EH (cell line): ENCODE measurements around the gene LRFN2.
A peak's percentile ranks its signal among the peaks of the same experiment; 100 is the strongest.

Source experiments
- DNase-seq: peaks from one replicate; pipeline ENCODE4 v3.0.0-alpha.2; 2015; ENCODE audit warnings: low read depth

LRFN2 gene

DNA sequence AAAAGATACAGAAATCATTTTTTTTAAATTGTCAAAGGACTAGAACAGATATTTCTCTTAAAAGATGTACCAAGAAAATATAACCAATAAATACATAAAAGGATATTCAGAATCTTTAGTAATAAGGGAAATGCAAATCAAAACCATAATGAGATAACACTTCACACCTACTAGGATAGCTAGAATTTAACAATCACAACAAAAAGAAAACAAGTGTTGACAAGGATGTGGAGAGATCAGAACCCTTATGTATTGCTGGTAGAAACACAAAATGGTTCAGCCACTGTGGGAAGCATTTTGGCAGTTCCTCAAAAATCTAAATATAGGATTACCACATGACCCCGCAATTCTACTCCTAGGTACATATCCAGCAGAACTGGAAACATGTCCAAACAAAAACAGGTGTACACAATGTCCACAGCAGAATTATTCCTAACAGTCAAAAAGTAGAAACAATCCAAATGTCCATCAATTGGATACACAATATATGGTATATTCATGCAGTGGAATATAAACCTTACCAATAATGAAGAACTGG is 211.0 kb downstream of the LRFN2 start:
- no peak for DNase-seq

DNA sequence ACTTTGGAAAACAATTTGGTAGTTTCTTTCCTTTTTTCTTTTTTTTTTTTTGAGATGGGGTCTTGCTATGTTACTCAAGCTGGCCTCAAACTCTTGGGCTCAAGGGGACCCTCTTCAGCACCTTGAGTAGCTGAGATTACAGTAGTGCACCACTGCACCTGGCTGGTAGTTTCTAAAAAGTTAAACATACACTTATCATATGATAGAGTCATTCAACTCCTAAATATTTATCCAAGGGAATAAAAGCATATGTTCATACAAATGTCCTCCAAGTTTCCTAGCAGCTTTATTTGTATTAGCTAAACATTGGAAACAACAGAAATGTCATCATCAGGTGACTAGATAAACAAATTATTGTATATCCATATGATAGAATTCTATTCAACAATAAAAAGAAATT is 213.9 kb downstream of the LRFN2 start:
- DNase-seq: no peak

DNA sequence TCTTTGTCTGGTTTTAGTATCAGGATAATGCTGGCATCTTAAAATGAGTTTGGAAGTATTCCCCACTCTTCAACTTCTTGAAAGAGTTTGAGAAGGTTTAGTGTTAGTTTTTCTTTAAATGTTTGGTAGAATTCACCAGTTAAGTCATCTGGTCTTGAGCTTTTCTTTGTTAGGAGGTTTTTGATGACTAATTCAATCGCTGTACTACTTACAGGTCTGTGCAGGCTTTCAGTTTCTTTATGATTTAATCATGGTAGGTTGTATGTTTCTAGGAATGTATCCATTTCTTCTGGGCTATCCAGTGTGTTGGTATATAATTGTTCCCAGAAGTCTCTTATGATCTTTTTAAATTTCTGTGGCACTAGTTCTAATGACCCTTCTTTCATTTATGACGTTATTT is 215.5 kb downstream of the LRFN2 start:
- no peak for DNase-seq

DNA sequence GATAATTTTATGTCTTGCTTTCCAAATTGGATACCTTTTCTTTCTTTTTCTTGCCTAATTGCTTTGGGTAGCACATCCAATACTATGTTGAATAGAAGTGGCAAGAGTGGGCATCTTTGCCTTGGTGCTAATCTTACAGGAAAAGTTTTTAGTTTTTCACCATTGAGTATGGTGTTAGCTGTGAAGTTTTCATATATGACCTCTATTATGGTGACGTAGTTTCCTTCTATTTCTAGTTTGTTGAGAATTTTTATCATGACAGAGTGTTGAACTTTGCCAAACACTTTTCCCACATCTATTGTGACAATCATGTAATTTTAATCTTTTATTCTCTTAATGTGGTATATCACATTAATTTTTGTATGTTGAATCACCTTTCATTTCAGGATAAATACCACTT is 216.1 kb downstream of the LRFN2 start:
- DNase-seq: no peak

DNA sequence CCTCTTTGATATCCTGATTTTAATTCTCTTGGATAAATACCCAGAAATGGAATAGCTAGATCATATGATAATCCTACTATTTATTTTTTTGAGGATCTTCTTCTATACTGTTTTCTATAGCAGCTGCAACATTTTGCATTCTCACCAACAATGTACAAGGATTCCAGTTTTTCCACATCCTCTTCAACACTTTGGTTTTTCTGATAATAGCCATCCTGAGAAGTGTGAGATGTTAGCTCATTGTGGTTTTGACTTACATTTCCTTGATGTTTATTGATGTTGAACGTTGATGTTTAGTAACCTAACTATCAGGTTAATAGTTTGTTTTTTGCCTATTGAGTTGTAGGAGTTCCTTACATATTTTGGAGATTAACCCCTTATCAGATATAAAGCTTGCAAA is 217.3 kb downstream of the LRFN2 start:
- DNase-seq: no peak

DNA sequence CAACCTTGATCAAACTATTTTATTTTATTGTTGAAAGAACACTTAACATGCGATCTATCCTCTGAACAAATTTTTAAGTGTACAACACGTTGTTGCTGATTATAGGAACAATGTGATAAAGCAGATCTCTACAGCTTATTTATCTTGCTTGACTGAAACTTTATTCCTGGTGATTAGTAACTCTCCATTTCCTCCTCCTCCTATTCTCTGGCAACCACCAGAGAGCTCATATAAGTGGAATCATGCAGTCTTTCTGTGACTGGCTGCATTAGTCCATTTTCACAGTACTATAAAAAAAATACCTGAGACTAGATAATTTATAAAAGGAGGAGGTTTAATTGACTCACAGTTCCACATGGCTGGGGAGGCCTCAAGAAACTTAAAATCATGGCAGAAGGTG is 218.1 kb downstream of the LRFN2 start:
- DNase-seq: no peak

DNA sequence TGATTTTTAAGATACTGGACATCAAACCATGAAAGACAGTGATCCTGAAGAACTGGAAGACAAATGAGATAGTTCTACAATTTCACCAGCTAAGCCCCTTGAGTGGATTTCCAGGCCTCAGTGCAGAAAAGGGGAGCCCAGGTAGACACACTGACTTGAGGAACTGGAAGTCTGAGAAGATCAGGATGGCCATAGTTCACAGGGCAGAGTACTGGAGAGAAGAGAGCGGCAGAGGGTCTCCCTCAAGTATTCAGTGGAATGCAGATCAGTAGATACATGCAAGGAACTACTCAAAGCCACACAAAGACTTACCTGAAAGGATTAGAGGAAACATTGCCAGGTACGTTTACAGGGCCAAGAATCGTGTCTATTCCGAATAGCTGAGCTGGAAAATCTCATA is 224.3 kb downstream of the LRFN2 start:
- DNase-seq: no peak

DNA sequence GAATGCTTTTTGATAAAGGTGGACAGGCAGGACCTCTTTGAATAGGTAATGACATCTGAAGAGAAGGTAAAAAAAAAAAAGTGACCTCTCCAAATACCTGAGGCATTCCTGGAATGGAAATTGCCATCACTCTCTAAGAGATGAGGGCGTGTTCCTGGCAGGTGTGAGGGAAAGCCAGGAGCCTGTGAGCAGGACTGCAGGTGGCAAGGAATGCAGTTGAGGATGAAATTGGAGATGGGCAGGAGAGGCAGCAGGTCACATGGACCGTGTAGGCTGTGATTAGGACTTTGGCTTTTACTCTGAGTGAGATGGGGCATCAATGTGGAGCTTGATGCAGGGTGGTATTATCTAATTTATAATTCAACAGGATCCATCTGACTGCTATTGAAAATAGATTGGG is 227.4 kb downstream of the LRFN2 start:
- DNase-seq: no peak

- DNase-seq: no peak
Observed at GRCh38 chr6:40358473-40359460, 228.4 kb downstream of the LRFN2 start.

DNA sequence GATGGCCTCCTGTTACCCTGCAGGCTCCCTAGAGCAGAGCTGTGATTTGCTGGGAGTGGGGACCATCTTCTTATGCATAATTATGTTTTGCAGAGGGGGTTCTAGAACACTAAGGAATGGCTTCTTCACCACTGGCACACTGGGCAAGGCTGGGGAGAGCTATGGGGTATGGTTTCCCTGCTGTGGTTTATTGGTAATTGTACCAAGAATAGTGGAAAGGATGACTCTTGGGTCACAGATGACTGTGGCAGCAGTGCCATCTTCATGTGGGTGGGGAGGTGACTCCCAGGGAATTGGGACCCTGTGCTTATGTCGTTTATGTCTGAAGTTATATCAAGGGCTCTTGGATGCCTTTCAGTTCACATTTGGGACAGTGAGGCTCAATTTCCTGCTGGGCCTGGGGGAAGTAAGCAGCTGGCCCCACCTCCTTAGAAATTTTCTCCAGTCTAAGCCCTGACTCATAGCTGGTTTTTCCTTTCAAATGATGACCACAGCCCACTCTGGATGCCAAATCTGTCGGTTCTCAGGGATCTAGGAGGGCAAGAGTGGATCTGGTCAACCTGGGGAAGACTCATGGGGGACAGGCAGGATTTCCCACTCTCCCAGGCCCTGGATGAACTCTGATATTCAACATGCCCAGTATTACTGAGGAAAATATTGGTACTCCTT is 230.8 kb downstream of the LRFN2 start:
- DNase-seq: peak; percentile 41

DNA sequence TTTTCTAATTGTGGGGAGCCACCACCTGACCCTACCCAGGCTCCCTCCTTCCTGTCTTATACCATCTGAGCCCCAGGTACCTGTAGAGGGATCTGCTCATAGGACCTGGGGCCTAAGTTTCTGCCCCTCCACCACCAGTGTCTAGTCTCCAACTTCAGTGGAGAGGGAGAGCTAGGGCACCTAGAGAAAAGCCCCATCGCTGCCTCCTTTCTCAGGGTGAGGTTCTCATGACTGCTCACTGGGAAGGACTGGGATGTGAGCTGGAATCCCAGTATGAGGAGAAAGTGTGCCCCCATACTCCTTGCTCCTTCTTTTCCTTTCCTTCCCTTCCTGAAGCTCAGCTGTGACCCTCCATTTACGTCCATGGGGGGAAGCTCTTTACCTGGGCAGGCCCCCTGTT is 231.6 kb downstream of the LRFN2 start:
- no peak for DNase-seq

DNA sequence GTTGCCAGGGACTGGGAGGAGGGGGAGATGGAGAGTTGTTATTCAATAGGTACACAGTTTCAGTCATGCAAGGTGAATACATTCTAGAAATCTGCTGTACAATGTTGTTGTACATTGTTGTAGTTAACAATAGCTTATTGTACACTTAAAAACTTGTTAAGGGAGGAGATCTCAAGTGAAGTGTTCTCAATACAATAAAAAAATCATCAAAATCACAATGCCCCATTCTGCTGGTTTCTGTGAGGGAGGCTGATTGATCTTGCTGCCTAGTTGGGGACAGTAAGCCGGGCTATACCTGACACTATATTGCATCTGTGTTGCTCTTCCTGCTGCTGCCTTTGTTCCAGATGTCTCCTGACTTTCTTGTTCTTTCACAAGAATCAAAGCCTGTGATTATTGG is 232.1 kb downstream of the LRFN2 start:
- DNase-seq: no peak

- DNase-seq: no peak
Observed at GRCh38 chr6:40353967-40354452, 233.2 kb downstream of the LRFN2 start.

- no peak for DNase-seq
Observed at GRCh38 chr6:40353197-40353966, 233.8 kb downstream of the LRFN2 start.

DNA sequence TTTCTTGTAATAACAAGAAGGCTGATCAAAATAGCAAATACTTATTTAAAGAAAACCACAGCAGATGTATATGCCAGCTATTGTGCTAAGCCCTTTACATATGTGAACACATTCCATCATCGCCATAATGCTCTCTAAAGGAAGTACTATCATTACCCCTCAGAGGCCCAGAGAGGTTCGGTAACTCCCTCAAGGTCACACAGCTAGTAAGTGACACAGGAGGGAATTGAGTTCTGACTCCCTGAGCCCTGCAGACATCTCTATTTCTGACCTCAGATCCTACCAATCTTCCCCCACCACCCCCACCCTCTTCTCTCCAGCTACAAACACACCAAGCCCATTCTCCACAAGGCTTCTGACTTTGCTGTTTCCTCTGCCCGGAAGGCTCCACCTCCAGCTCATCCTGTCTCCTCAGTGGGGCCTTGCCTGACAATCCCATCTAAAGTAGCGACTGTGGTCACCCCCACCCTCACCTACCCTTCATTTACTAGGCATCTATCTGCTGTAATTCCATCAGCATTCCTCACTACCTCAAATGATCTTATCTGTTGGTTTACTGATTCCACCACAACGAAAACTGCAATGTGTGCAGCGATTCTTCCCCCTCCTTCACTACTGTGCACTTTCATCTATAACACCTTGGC is 234.5 kb downstream of the LRFN2 start:
- peak; percentile 32 for DNase-seq

DNA sequence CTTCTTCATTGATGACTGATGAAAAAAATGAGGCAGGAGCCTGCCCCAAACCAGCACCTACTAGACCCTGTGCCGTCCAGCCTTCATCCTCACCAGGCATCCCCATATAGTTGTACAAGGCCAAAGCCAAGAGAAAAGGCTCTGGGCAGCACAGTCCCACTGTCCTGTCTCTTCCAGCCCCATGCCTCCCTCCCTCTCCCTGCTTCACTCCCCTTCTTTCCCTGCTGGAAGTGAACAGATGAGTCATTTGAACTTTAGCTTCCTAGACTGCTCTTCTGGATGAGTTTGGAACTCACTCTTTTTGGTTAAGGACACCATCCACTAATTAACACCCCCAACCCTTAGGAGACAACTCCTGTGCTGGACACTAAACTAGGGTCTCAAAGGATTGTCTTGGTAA is 235.2 kb downstream of the LRFN2 start:
- peak; percentile 14 for DNase-seq

DNA sequence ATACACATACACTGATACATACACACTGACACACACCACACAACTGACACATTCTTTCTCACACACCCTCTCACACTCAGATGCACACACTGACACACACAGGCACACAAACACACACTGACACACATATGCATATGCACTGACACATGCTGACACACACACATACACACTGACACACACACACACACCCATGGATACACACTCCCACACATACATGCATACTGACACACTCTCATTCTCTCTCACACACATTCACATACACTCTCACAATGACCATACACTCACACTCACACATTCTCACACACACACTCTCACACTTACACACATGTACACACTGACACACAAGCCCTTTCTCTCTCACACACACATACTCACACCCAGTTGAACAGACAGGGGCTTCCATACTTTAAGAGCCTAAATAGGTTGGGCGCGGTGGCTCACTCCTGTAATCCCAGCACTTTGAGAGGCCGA is 236.4 kb downstream of the LRFN2 start:
- DNase-seq: no peak

GRCh38 chr6:40349901-40350746 is 237.0 kb downstream of the LRFN2 start:
- no peak for DNase-seq

DNA sequence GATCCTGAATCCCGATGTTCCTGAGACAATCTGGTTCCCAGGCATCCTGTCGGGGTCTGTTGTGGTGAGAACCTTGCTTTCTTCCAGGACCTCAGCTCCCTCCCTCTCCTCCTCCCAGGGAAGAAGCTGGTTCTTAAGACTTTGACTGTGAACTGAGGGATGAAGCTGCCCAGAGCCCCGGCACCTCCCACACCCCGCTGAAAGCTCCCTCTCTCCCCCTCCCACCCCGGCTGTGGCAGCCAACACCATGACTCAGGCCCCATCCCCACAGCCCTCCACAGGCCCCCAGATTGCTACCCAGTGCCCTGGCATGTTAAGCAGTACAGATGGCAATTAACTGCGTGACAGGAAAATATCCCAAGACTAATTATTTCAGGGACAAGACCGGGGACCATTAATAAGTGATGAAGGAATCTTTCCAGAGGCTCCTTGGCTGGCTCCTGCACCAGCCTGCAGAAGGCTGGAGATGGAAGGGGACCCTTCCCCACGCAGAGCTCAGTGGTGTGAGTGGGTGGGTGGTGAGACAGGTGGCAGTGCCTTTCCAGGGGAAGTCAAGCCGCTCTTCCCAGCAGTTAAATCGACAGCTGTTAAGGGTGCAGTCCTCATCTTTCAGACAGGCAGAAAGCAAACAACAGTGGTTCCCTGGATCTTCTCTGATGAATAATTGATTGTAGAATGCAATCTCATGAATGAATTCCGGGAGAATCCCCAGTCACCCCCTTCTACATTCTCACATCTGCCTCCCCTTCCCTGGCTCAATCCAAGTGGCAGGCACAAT is 237.9 kb downstream of the LRFN2 start:
- DNase-seq: no peak

GRCh38 chr6:40348591-40348990 is 238.6 kb downstream of the LRFN2 start:
- DNase-seq: no peak
